Non-pigmented ciliary epithelial cell (primary cell): Measurements from ENCODE around the gene MXD4.
"Not testable (repeated sequence)": the region's sequence is repeated elsewhere in the genome, so short reads cannot be mapped to it uniquely, and the experiment has no call there.

Experiments used
- DNase-seq: peaks from one replicate; pipeline ENCODE4 v3.0.0-alpha.2; 2010; ENCODE audit warnings: low read depth

MXD4 gene

GRCh38 chr4:2275044-2275397 lies 13.1 kb upstream of the MXD4 start:
- not testable (repeated sequence) for DNase-seq

GRCh38 chr4:2274320-2275043 lies 12.6 kb upstream of the MXD4 start:
- no peak for DNase-seq

- DNase-seq: no peak
These were observed 11.9 kb upstream of the MXD4 start for GRCh38 chr4:2273657-2274319.

GRCh38 chr4:2273221-2273620 lies 11.3 kb upstream of the MXD4 start:
- no peak for DNase-seq

- no peak for DNase-seq
These were observed 10.9 kb upstream of the MXD4 start for GRCh38 chr4:2272828-2273120.

- DNase-seq: no peak
These were observed 10.3 kb upstream of the MXD4 start for GRCh38 chr4:2272026-2272827.

GRCh38 chr4:2271279-2272025 lies 9.5 kb upstream of the MXD4 start:
- no peak for DNase-seq

GRCh38 chr4:2270341-2271165 lies 8.6 kb upstream of the MXD4 start:
- no peak for DNase-seq

- DNase-seq: no peak
These were observed 7.8 kb upstream of the MXD4 start for GRCh38 chr4:2269618-2270163.

GRCh38 chr4:2269206-2269531 lies 7.3 kb upstream of the MXD4 start:
- no peak for DNase-seq

GRCh38 chr4:2268357-2269205 lies 6.7 kb upstream of the MXD4 start:
- DNase-seq: no peak

- no peak for DNase-seq
These were observed 5.9 kb upstream of the MXD4 start for GRCh38 chr4:2267841-2268240.

- no peak for DNase-seq
These were observed 5.5 kb upstream of the MXD4 start for GRCh38 chr4:2267320-2267811.

GRCh38 chr4:2266821-2267220 lies 4.9 kb upstream of the MXD4 start:
- no peak for DNase-seq

- no peak for DNase-seq
These were observed 4.3 kb upstream of the MXD4 start for GRCh38 chr4:2266181-2266580.

- DNase-seq: no peak
These were observed 3.5 kb upstream of the MXD4 start for GRCh38 chr4:2265113-2266110.

GRCh38 chr4:2264481-2265041 lies 2.7 kb upstream of the MXD4 start:
- DNase-seq: no peak

- DNase-seq: no peak
These were observed 2.0 kb upstream of the MXD4 start for GRCh38 chr4:2263926-2264321.

- DNase-seq: no peak
These were observed 988 bp upstream of the MXD4 start for GRCh38 chr4:2262944-2263250.
